Activated T-cell treated with anti-CD3 and anti-CD28 coated beads, Interleukin-2, amount 50 U/mL, for 72 hours (primary cell): ENCODE measurements around the gene KIF21B. TPM values are rescaled to one million over a fixed set of nuclear protein-coding genes. Genes with fewer than 3 reads are reported as not detected.

ENCODE experiments used
- total RNA-seq, 2 donors: library from RNA; stranded (reverse); gene quantifications; one replicate each; pipeline ENCODE4 v1.2.3, GENCODE V29; 2022

KIF21B gene
- total RNA-seq, 2 donors from 2014 or later: 91.7 to 101 TPM

Other genes with a start within 250 kb of the KIF21B start
- gene GPR25, start 150.7 kb downstream of the KIF21B start, total RNA-seq: not detected
- gene INAVA, start 128.8 kb downstream of the KIF21B start, total RNA-seq: not detected
- gene CACNA1S, start 88.7 kb upstream of the KIF21B start, total RNA-seq: not detected
- gene ASCL5, start 103.5 kb upstream of the KIF21B start, total RNA-seq: under 1 TPM; 0.16 to 0.22 TPM
- gene TMEM9, start 130.8 kb upstream of the KIF21B start, total RNA-seq: 10 to 100 TPM; 25.8 to 30.2 TPM
- under 1 TPM; 0.02 to 0.46 TPM for gene IGFN1, start 167.1 kb upstream of the KIF21B start, total RNA-seq